ENCODE measurements around the gene SRXN1. TPM values are rescaled to one million over a fixed set of nuclear protein-coding genes. Genes with fewer than 3 reads are reported as not detected.
"Not testable (repeated sequence)": the region's sequence is repeated elsewhere in the genome, so short reads cannot be mapped to it uniquely, and the experiment has no call there.

SRXN1 gene
- total RNA-seq, 4 donors from 2014 or later = 87.9 to 170 (median 128) TPM

DNA sequence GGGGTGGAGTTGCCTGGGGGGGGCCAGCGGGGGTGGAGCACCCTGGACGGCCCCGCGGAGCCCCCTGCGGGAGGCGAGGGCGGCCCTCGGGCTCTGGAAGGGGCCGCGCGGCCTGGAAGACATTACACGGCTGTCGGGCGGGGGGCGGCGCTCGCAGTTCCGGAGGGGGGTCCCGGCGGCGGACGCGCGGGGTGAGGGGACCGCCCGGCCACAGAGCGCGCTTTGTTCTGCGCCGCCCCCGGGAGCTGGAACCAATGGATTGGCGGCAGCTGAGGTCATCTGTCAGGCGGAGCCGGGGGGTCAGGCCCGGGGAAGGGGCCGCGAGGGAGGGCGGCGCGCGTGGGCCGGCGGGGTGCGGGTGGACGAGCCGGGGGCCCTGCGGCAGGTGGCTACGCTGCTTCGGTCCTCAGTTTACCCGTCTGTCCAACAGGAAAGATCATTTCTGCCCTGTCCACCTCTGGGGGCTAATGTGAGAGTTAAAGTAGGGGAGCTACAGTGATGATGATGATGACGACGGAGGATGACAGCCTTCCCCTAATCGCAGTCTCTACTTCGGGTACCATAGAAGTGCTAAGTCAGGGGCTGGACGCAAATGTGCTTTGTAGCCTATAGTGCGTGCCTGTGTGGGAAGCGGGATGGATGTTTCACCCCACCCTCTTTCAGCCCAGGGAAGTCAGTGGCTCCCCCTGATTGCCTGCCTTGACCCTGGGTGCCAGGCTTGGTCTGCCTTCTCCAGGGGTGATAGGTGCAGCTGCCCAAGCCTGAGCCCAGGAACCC lies 10.4 kb downstream of the SRXN1 start:
- peak overlapping the region; percentile 39 to 51 (median 46) for H3K4me3 ChIP-seq
- ATAC-seq (no peak), DNase-seq (no peak)
- TF ChIP-seq POLR2A (IDR thresholded peaks at IDR 0.05) = peak in 1 of 2 donors; percentile 44
- TF ChIP-seq, protein P1, sequence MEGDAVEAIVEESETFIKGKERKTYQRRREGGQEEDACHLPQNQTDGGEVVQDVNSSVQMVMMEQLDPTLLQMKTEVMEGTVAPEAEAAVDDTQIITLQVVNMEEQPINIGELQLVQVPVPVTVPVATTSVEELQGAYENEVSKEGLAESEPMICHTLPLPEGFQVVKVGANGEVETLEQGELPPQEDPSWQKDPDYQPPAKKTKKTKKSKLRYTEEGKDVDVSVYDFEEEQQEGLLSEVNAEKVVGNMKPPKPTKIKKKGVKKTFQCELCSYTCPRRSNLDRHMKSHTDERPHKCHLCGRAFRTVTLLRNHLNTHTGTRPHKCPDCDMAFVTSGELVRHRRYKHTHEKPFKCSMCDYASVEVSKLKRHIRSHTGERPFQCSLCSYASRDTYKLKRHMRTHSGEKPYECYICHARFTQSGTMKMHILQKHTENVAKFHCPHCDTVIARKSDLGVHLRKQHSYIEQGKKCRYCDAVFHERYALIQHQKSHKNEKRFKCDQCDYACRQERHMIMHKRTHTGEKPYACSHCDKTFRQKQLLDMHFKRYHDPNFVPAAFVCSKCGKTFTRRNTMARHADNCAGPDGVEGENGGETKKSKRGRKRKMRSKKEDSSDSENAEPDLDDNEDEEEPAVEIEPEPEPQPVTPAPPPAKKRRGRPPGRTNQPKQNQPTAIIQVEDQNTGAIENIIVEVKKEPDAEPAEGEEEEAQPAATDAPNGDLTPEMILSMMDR (IDR thresholded peaks at IDR 0.05 in 4 of 5, conservative IDR thresholded peaks at IDR 0.05 in 1 of 5) = no peak
- no peaks in the 10 kb centered on the region for H3K9me3 ChIP-seq
- peaks cover 0 to 5% of the 10 kb centered on the region in 2 donors for H3K36me3 ChIP-seq
- intact Hi-C loops (cut with DNase I; ENCODE audit: low total_unique reads) (no loop called here), in situ Hi-C loops (cut with MboI; ENCODE audit: low sequenced_read_pairs in 4 of 4) (loop anchor here in 3 of 4 donors (5.0 to 10.0 kb wide), 3 partner anchors 78 to 288 kb away; no protein-coding TSS in a partner anchor)
- H3K27me3 ChIP-seq = peaks cover 0 to 14% (median 2%) of the 10 kb centered on the region in 3 donors
- H3K4me1 ChIP-seq = peaks cover 0 to 9% of the 10 kb centered on the region in 2 donors
- H3K27ac ChIP-seq = peak overlapping the region; percentile 52 to 71 (median 60)

DNA sequence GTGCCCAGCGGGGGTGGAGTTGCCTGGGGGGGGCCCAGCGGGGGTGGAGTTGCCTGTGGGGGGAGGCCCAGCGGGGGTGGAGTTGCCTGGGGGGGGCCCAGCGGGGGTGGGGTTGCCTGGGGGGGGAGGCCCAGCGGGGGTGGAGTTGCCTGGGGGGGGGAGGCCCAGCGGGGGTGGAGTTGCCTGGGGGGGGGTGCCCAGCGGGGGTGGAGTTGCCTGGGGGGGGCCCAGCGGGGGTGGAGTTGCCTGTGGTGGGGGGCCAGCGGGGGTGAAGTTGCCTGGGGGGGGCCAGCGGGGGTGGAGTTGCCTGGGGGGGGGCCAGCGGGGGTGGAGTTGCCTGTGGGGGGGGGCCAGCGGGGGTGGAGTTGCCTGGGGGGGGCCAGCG lies 11.0 kb downstream of the SRXN1 start:
- H3K9me3 ChIP-seq; intact Hi-C loops (cut with DNase I; ENCODE audit: low total_unique reads); DNase-seq; H3K4me1 ChIP-seq; ATAC-seq; H3K36me3 ChIP-seq: not testable (repeated sequence)
- Histone ChIP-seq H3K27ac (peak overlapping the region in 1 of 4 donors; percentile 59), H3K4me3 (peak overlapping the region in 3 of 4 donors; percentile 39 to 50 (median 42)), H3K27me3 (peaks cover 0 to 14% (median 2%) of the 10 kb centered on the region in 3 donors)
- in situ Hi-C loops (cut with MboI; ENCODE audit: low sequenced_read_pairs in 4 of 4) = loop anchor here in 3 of 4 donors (5.0 to 10.0 kb wide), 3 partner anchors 77 to 287 kb away; no protein-coding TSS in a partner anchor

DNA sequence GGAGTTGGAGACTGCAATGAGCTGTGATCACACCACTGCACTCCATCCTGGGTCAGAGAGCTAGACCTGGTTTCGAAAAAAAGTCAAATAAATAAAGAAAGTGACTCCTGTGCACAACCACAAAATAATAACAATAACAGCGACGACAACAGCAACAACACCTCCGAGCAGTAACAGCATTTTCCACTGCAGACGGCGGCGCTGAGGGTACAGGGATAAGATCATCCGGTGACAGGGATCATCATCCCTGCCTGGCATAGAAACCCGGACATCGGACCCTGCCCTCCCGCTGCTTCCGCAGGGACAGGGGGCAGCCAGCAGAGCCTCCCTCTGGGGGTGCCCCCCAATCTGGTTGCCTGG lies 11.5 kb downstream of the SRXN1 start:
- H3K36me3 ChIP-seq = no peaks in the 10 kb centered on the region
- no peaks in the 10 kb centered on the region for H3K9me3 ChIP-seq
- ATAC-seq (no peak), DNase-seq (no peak)
- H3K4me1 ChIP-seq = peaks cover 0 to 3% of the 10 kb centered on the region in 2 donors
- H3K27me3 ChIP-seq = peaks cover 0 to 14% (median 2%) of the 10 kb centered on the region in 3 donors
- no peak overlapping the region for H3K4me3 ChIP-seq
- no peak overlapping the region for H3K27ac ChIP-seq
- in situ Hi-C loops (cut with MboI; ENCODE audit: low sequenced_read_pairs in 4 of 4) (loop anchor here in 3 of 4 donors (5.0 to 10.0 kb wide), 3 partner anchors 77 to 287 kb away; no protein-coding TSS in a partner anchor), intact Hi-C loops (cut with DNase I; ENCODE audit: low total_unique reads) (no loop called here)
- TF ChIP-seq, protein P1 (IDR thresholded peaks at IDR 0.05 in 4 of 5, conservative IDR thresholded peaks at IDR 0.05 in 1 of 5) = no peak
- TF ChIP-seq POLR2A (IDR thresholded peaks at IDR 0.05) = no peak

DNA sequence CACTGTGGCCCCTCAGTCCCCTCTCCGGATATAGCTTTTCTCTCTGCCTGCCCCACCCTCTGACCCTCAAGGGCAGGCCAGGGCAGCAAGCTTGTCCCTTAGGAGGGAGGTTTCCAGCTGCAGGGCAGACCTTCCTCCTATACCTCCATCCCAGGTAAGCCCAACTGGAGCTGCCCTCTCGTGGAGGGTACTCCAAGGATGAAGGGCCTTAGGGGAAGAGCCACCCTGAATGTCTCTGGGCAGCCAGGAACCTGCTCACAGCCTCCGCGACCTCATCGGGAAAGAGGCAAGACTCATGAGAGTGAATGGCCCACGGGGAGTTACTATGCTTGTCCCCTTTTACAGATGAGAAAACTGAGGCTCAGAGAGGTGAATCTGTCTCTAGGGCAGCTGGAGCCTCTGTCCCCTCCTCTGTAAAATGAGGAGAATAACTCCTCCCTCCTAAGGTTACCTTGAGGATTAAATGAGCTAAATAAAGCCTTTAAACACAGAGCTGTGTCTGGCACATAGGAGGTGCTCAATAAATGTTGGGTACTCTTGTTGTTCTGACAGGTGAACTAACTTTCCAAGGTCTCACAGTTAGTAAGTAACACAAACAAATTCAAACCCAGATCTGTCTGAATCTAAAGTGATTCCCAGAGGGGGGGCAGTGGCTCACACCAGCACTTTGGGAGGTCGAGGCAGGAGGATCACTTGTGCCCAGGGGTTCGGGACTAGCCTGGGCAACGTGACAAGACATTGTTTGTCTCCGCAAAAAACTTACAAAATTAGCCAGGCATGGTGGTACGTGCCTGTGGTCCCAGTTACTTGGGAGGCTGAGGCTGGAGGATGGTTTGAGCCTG lies 12.1 kb downstream of the SRXN1 start:
- Histone ChIP-seq H3K36me3 (no peaks in the 10 kb centered on the region), H3K27ac (no peak overlapping the region), H3K4me1 (peaks cover 0 to 3% of the 10 kb centered on the region in 2 donors), H3K27me3 (peaks cover 0 to 14% (median 2%) of the 10 kb centered on the region in 3 donors), H3K9me3 (no peaks in the 10 kb centered on the region), H3K4me3 (no peak overlapping the region)
- no peak for ATAC-seq
- intact Hi-C loops (cut with DNase I; ENCODE audit: low total_unique reads) (no loop called here), in situ Hi-C loops (cut with MboI; ENCODE audit: low sequenced_read_pairs in 4 of 4) (loop anchor here in 3 of 4 donors (5.0 to 10.0 kb wide), 3 partner anchors 76 to 286 kb away; no protein-coding TSS in a partner anchor)
- DNase-seq = no peak
- TF ChIP-seq, protein P1 (IDR thresholded peaks at IDR 0.05 in 4 of 5, conservative IDR thresholded peaks at IDR 0.05 in 1 of 5) = no peak
- TF ChIP-seq POLR2A (IDR thresholded peaks at IDR 0.05) = no peak
